Activated CD4-positive, CD25-positive, alpha-beta regulatory T cell treated with anti-CD3 and anti-CD28 coated beads, Interleukin-2, amount 50 U/mL, for 24 hours (primary cell): Measurements from ENCODE around the gene AGAP3.

ENCODE experiments used
- ATAC-seq, 2 donors: fragments of 150-1000 bp; cut with Tn5 transposase; one replicate each; pipeline ENCODE4 v1.10.0; 2021; ENCODE audit warnings: mild to moderate bottlenecking in 1 of 2, moderate library complexity in 1 of 2

The AGAP3 gene

GRCh38 chr7:151088019-151088855 lies 2.0 kb downstream of the AGAP3 start:
- ATAC-seq: no peak

- ATAC-seq: no peak
Observed at GRCh38 chr7:151088856-151089699, 2.8 kb downstream of the AGAP3 start.

GRCh38 chr7:151089893-151090730 lies 3.8 kb downstream of the AGAP3 start:
- no peak for ATAC-seq

GRCh38 chr7:151091003-151091402 lies 4.7 kb downstream of the AGAP3 start:
- ATAC-seq: no peak

GRCh38 chr7:151091431-151091830 lies 5.2 kb downstream of the AGAP3 start:
- no peak for ATAC-seq

GRCh38 chr7:151091988-151092387 lies 5.7 kb downstream of the AGAP3 start:
- no peak for ATAC-seq

- ATAC-seq: no peak
Observed at GRCh38 chr7:151093748-151094147, 7.5 kb downstream of the AGAP3 start.

GRCh38 chr7:151094675-151095074 lies 8.4 kb downstream of the AGAP3 start:
- no peak for ATAC-seq

- ATAC-seq: no peak
Observed at GRCh38 chr7:151095123-151095797, 9.0 kb downstream of the AGAP3 start.

GRCh38 chr7:151095828-151096475 lies 9.7 kb downstream of the AGAP3 start:
- no peak for ATAC-seq

- no peak for ATAC-seq
Observed at GRCh38 chr7:151099486-151100211, 13.4 kb downstream of the AGAP3 start.

- no peak for ATAC-seq
Observed at GRCh38 chr7:151100921-151101320, 14.6 kb downstream of the AGAP3 start.

- no peak for ATAC-seq
Observed at GRCh38 chr7:151101621-151102396, 15.5 kb downstream of the AGAP3 start.

- ATAC-seq: no peak
Observed at GRCh38 chr7:151102991-151103390, 16.7 kb downstream of the AGAP3 start.

GRCh38 chr7:151103973-151104372 lies 17.7 kb downstream of the AGAP3 start:
- no peak for ATAC-seq

- no peak for ATAC-seq
Observed at GRCh38 chr7:151104411-151105235, 18.3 kb downstream of the AGAP3 start.

GRCh38 chr7:151107882-151108281 lies 21.6 kb downstream of the AGAP3 start:
- no peak for ATAC-seq

- no peak for ATAC-seq
Observed at GRCh38 chr7:151109094-151110048, 23.1 kb downstream of the AGAP3 start.
